GM19035 (cell line): ENCODE data around the gene GBGT1.

Experiments used
- ATAC-seq: cut with Tn5 transposase; IDR thresholded peaks from one replicate; pipeline ENCODE4 v1.9.1; 2021; ENCODE audit not compliant: unreplicated experiment

Gene GBGT1

GRCh38 chr9:133103183-133103986, 60.3 kb downstream of the GBGT1 start:
- ATAC-seq, result no peak
